GM21576 (cell line): ENCODE measurements around the gene FOXI2.

Source experiments
- ATAC-seq: cut with Tn5 transposase; IDR thresholded peaks from one replicate; pipeline ENCODE4 v1.9.1; 2021; ENCODE audit warnings: mild to moderate bottlenecking, moderate library complexity; ENCODE audit not compliant: unreplicated experiment

The FOXI2 gene

GRCh38 chr10:127740596-127740995 is 3.6 kb downstream of the FOXI2 start:
- ATAC-seq: no peak

- no peak for ATAC-seq
Observed at GRCh38 chr10:127743205-127743604, 6.2 kb downstream of the FOXI2 start.

- no peak for ATAC-seq
Observed at GRCh38 chr10:127744956-127745355, 8.0 kb downstream of the FOXI2 start.

GRCh38 chr10:127745861-127746260 is 8.9 kb downstream of the FOXI2 start:
- no peak for ATAC-seq

GRCh38 chr10:127755753-127756152 is 18.8 kb downstream of the FOXI2 start:
- ATAC-seq: no peak

- no peak for ATAC-seq
Observed at GRCh38 chr10:127756264-127756663, 19.3 kb downstream of the FOXI2 start.

GRCh38 chr10:127757033-127757432 is 20.0 kb downstream of the FOXI2 start:
- ATAC-seq: no peak

GRCh38 chr10:127759276-127759675 is 22.3 kb downstream of the FOXI2 start:
- ATAC-seq: no peak

GRCh38 chr10:127762925-127763324 is 25.9 kb downstream of the FOXI2 start:
- no peak for ATAC-seq

- no peak for ATAC-seq
Observed at GRCh38 chr10:127774766-127775559, 38.0 kb downstream of the FOXI2 start.

- ATAC-seq: no peak
Observed at GRCh38 chr10:127776816-127777215, 39.8 kb downstream of the FOXI2 start.

- no peak for ATAC-seq
Observed at GRCh38 chr10:127781412-127781811, 44.4 kb downstream of the FOXI2 start.

GRCh38 chr10:127787873-127788272 is 50.9 kb downstream of the FOXI2 start:
- no peak for ATAC-seq

- ATAC-seq: no peak
Observed at GRCh38 chr10:127790066-127790624, 53.2 kb downstream of the FOXI2 start.
